ENCODE measurements around the gene METTL2B.
"Not testable (repeated sequence)": the region's sequence is repeated elsewhere in the genome, so short reads cannot be mapped to it uniquely, and the experiment has no call there.

METTL2B gene, protein sequence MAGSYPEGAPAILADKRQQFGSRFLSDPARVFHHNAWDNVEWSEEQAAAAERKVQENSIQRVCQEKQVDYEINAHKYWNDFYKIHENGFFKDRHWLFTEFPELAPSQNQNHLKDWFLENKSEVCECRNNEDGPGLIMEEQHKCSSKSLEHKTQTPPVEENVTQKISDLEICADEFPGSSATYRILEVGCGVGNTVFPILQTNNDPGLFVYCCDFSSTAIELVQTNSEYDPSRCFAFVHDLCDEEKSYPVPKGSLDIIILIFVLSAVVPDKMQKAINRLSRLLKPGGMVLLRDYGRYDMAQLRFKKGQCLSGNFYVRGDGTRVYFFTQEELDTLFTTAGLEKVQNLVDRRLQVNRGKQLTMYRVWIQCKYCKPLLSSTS

GRCh38 chr7:128476402-128477335, at the start of gene METTL2B:
METTL2B (plus strand) TSS chr7:128476748; CDS start chr7:128476766, 18 bp downstream.
- H3K9ac ChIP-seq (ENCODE audit: low read length) = peak within 1 kb of the TSS; percentile 94
- H2AFZ ChIP-seq (ENCODE audit: low read depth, low read length, severe bottlenecking) = peak within 1 kb of the TSS; percentile 80
- not testable (repeated sequence) for H3F3A ChIP-seq (ENCODE audit: insufficient read depth); H3K9me2 ChIP-seq (replicated peaks; ENCODE audit: insufficient read depth, low read length); H3K36me3 ChIP-seq (ENCODE audit: low read length); H3K9me3 ChIP-seq (ENCODE audit: insufficient read depth, low read length); H3K27me3 ChIP-seq (ENCODE audit: low read length); H4K20me1 ChIP-seq (ENCODE audit: low read depth, low read length)
- peak within 1 kb of the TSS; percentile 77 for H3K4me3 ChIP-seq (ENCODE audit: insufficient read depth, low read length, poor library complexity, severe bottlenecking)
- peak within 1 kb of the TSS; percentile 72 for H3K4me2 ChIP-seq (ENCODE audit: low read depth, low read length, poor library complexity, severe bottlenecking)
- H3K79me2 ChIP-seq (ENCODE audit: insufficient read depth, low read length) = peaks cover 26% of the 10 kb centered on the region
- peak within 1 kb of the TSS; percentile 72 for H3K27ac ChIP-seq (ENCODE audit: low read depth, low read length)

GRCh38 chr7:128427289-128427891, 49.2 kb upstream of the METTL2B start:
- Histone ChIP-seq H2AFZ (ENCODE audit: low read depth, low read length, severe bottlenecking) (no peak overlapping the region), H3K9ac (ENCODE audit: low read length) (no peak overlapping the region), H3K4me2 (ENCODE audit: low read depth, low read length, poor library complexity, severe bottlenecking) (no peak overlapping the region)

DNA sequence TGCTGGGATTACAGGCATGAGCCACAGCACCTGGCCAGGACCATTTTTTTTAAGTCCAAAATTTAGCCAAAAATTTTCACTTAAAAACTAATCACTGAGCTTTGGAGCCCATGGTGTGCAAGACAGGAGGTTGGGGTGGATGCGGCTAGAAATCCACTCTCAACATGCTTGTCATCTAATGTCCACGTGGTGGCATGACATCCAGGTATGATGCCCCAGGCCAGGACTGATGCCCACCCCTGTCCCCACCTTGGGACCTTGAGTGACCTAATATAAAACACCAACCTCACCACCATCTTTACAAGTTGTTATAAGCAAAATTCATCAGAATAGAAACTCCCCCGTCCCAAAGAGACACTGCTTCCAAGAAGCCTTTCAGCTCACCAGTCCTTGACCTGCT, 46.3 kb upstream of the METTL2B start:
- Histone ChIP-seq H2AFZ (ENCODE audit: low read depth, low read length, severe bottlenecking) (no peak overlapping the region), H3K27ac (ENCODE audit: low read depth, low read length) (no peak overlapping the region), H3K4me3 (ENCODE audit: insufficient read depth, low read length, poor library complexity, severe bottlenecking) (no peak overlapping the region), H3F3A (ENCODE audit: insufficient read depth) (no peaks in the 10 kb centered on the region), H3K9me3 (ENCODE audit: insufficient read depth, low read length) (no peaks in the 10 kb centered on the region), H3K27me3 (ENCODE audit: low read length) (no peaks in the 10 kb centered on the region), H3K79me2 (ENCODE audit: insufficient read depth, low read length) (no peaks in the 10 kb centered on the region), H3K9me2 (replicated peaks; ENCODE audit: insufficient read depth, low read length) (no peaks in the 10 kb centered on the region), H3K36me3 (ENCODE audit: low read length) (no peaks in the 10 kb centered on the region), H3K9ac (ENCODE audit: low read length) (no peak overlapping the region), H3K4me2 (ENCODE audit: low read depth, low read length, poor library complexity, severe bottlenecking) (no peak overlapping the region), H4K20me1 (ENCODE audit: low read depth, low read length) (no peaks in the 10 kb centered on the region)
- TF ChIP-seq CTCF (IDR thresholded peaks at IDR 0.05; ENCODE audit: insufficient read depth, low read length, poor library complexity, severe bottlenecking) (no peak), EZH2phosphoT487 (conservative IDR thresholded peaks at IDR 0.05; ENCODE audit: low read length) (no peak)

More at GRCh38 chr7:128427289-128427891, 49.2 kb upstream of the METTL2B start:
- H4K20me1 ChIP-seq (ENCODE audit: low read depth, low read length) = no peaks in the 10 kb centered on the region
- TF ChIP-seq CTCF (IDR thresholded peaks at IDR 0.05; ENCODE audit: insufficient read depth, low read length, poor library complexity, severe bottlenecking) (peak; percentile 57), EZH2phosphoT487 (conservative IDR thresholded peaks at IDR 0.05; ENCODE audit: low read length) (no peak)
- H3K27ac ChIP-seq (ENCODE audit: low read depth, low read length) = no peak overlapping the region
- H3K27me3 ChIP-seq (ENCODE audit: low read length) = no peaks in the 10 kb centered on the region
- H3F3A ChIP-seq (ENCODE audit: insufficient read depth) = no peaks in the 10 kb centered on the region
- H3K79me2 ChIP-seq (ENCODE audit: insufficient read depth, low read length) = no peaks in the 10 kb centered on the region
- H3K9me2 ChIP-seq (replicated peaks; ENCODE audit: insufficient read depth, low read length) = no peaks in the 10 kb centered on the region
- H3K4me3 ChIP-seq (ENCODE audit: insufficient read depth, low read length, poor library complexity, severe bottlenecking) = no peak overlapping the region
- H3K36me3 ChIP-seq (ENCODE audit: low read length) = no peaks in the 10 kb centered on the region
- no peaks in the 10 kb centered on the region for H3K9me3 ChIP-seq (ENCODE audit: insufficient read depth, low read length)
